ENCODE results near the gene ASIC3.

Gene ASIC3

DNA sequence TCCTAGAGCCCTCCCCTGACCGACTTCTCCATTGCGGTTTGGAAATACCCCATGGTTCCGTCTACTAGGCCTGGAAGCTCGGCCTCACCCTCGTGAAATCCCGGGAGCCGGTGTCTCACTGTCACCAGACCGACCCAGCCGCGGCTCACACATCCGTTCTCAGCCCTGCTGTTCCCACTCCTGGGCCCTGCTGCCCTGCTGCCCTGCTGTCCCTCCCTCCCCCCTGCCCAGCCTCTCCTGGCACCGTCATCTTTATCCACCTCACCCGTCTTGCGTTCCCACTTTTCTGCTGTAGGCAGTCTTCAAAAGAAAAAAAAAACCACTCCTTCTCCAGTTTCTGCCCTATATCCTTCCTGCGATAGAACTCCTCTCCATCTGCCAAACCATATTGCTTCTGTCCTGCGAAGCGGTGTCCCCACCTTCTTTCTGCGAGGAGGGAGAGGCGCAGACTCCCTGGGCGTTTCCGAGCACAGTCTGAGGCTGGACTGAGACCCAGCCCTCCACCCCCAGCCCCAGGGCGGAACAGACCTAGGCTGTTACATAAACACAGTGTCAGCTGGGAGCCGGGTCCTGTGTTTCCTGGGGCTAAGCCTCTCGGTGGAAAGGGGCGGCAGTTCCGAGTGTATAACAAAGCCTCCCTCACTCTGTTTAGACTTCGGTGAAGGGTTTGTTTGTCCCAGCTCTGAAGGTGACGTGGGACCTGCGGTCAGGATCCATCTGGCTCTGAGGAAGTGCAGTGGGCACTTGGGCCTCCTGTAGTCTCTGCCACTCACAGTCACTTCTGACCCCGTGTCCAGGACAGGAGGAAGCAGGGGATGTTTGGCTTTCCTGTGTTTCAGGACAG is 40.7 kb downstream of the ASIC3 start:
- no peak for DNase-seq

DNA sequence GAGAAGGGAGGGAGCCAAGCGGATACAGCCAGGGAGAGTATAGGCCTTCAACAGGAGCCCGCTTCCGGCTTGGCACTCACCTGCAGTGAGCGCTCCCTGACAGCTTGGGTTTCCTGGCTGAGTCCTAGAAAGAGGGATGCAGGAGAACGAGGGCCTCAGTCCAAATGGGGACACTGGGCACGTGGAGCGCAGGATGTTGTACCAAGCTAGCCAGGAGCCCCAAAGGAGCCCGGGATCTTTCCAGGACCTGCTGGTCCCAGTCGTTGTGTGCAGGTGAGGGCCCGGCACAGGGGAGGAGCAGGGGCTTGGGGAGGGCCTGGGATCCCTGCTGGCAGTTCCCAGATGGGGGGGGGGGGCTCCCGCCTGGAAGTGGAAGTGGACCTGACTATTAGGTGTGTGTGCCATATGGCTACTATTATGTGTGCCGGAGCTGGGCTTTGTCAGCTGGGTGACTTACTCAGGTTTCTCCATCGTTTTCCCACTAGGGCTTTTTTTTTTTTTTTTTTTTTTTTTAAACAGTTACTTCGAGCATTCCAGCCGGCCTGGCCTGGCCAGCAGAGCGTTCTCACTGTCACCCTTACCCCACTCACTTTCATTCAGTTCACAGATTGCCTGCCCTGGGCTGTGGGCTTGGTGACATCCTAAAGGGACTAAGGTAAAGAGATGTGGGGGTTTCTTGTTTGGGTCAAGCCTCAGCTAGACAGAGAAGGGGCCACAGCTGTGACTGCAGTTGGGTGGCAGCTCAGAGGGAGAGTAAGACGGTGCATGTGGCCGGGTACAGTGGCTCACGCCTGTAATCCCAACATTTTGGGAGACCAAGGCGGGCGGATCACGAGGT is 41.8 kb downstream of the ASIC3 start:
- DNase-seq = no peak

DNA sequence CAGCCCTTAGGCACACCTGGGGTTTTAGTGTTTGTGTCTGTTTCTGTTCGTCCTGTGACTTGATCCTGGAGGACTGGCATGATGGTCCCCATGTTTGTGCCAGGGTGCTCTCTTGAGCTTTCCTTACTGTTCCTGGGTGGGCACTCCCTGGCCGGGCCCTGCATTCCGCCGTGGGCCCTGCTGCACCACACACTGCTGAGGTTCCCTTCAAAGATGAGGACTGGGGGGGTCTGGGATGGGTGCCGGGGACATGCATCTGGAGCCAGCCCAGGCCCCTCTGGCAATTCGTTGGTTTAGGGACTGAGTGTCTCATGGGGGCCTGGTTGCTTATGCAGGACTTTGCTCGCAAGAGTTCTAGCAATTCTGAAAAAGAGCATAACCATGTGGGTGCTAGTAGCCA is 42.7 kb downstream of the ASIC3 start:
- DNase-seq = no peak

DNA sequence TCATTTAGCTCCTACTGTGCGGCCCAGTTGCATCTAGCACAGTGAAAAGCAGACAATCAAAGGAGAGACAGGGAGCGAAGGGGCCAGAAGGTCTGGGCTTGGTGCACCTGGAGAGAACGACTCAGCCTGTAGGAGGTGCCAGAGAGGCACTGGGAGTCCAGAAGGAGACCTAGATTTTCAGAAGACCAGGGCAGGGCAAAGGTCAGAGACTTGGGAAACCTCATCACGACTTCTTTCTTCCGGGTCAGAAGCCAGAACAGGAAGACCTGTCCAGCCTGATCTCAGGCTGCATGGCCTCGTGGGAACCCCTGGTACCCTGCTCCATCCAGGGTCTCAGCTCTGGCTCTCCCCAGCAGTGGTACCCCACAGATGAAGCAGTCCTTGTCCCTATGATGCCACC is 43.1 kb downstream of the ASIC3 start:
- DNase-seq = no peak

DNA sequence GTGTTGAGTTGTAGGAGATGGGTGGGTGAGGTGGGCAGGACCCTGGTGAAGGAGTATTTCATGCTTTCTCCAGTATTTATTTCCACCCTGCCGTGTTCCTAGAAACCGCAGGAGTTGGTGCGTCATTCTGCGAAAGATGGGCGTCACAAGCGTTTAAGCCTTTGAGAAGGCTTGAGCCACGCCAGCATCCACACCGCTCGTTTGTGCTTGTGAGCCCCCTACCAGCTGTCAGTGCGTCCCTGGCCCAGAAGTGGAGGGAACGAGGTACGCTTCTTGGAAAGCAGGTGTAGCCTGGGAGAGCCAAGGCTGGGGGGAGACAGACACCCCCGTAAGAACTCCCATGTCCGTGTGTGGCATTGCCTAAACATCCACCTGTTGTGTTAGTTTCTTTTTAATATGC is 43.7 kb downstream of the ASIC3 start:
- no peak for DNase-seq

DNA sequence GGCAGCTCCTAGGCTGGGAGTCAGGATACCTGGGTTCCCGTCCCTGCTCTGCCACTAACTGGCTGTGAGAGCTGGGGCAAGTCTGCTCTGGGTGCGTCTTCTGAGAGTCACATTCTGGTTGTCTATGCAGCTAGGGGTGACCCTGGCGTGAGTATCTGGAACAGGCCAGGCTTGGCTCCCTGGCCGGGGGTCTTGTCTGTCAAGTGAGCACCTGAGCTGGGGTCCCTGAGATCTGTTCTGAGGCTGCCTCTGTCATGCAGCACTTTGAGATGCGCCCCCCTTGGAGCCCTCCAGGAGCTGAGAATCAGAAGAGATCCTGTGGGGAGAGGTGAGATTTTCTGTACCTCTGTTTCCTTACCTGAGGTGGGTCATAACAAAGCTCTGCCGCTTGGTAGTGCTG is 45.4 kb downstream of the ASIC3 start:
- no peak for DNase-seq

DNA sequence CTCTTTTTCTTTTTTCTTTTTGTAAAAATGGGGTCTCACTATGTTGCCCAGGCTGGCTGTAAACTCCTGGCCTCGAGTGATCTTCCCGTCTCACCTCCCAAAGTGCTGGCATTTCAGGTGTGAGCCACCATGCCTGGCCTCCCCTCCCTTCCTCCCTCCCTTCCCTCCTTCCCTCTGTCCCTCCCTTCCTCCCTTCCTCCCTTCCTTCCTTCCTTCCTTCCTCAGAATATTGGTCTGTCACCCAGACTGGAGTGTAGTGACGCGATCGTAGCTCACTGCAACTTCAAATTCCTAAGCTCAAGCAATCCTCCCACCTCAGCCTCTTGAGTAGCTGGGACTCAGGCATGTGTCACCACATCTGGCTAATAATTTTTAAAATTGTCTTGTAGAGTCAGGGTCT is 46.3 kb downstream of the ASIC3 start:
- no peak for DNase-seq

DNA sequence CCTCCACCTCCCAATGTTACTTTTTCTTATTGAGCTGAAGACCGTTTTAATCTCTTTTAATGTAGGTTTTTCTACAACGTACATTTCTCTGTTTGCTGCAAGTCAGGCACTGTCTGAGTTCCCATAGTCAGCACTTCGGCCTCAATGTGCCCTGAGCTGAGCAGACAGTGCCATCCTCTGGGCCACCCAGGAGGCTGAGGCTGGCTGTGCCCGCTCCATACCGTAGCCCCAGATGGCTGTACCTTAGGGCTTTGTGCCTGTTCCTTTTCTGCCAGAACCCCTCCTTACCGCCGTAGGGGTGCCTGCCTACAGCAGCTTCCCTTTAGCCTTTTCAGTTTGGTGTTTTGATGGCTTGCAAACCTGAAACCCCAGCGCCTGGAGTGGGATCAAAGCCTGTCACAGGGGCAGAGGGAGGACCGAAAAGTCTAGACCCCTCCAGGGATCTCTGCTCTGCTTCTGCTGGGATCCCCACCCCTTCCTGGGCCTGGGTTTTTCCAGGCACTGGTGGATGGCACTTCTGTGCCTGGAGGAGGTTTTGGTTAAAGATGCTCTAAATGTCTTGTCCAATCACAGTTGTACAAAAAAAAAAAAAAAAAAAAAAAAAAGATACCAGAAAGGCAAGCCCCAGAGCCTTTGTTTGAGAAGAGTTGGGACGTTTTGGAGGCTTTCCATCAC is 46.9 kb downstream of the ASIC3 start:
- DNase-seq = no peak

DNA sequence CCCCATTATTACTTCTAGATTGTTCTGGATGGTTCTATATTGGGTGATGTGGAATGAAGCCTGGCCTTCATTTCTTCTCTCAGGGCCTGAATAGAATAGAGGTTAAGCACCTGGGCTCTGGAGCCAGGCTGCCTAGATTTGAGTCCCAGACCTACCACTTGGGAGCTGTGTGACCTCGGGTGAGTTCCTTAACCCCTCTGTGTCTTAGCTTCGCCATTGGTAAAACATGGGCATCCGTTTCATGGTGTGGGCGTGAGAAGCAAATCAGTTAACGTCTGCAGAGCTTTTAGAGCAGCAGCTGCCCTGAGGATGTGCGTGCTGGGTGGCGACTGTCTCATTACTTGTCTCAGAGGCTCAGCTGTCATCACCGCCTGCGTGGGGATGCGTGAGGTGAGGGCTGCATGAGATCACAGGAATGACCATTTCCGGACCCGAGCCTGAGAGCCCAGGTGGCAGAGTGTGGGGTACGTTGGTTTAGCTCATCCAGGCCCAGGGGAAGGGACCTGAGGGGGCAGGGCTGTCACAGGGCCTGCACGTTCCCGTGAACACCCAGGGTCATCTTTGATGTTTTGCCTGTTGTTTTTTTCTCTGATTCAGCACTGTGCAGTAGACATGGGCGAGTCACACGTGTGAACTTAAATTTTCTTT is 47.6 kb downstream of the ASIC3 start:
- DNase-seq = no peak

DNA sequence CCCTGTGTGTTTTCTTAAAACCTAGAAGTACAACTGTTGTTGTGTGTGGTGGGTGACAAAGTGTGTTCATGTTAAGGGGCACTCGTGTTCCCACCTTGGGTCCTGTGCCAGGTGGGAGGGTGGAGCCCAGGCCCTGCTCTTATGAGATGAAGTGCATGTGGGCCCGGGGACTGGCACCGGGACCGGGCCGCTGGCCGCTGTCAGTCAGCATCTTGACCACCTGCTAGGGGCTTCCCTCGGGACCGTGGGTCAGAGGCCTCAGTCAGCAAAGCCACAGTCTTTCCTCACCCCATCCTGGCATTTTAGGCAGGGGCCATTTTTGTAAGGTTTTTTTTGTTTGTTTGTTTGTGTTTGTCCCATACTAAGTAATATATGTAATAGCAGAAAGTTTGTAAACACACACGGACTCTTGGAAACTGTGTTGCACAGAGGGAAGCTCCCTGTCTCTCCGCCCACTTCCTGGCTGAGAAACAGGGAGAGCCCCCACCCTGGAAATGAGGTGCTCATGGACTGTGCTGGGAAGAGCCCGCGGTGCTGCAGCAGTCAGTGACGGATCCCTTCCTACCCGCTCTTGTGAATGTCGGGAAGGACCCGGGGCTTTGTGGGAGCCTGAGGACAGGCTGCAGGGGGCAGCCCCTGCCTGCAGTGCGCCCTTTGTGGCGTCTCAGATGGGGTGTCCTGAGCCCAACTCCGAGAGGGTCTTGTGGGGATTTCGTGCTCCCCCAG is 51.3 kb downstream of the ASIC3 start:
- DNase-seq = no peak

DNA sequence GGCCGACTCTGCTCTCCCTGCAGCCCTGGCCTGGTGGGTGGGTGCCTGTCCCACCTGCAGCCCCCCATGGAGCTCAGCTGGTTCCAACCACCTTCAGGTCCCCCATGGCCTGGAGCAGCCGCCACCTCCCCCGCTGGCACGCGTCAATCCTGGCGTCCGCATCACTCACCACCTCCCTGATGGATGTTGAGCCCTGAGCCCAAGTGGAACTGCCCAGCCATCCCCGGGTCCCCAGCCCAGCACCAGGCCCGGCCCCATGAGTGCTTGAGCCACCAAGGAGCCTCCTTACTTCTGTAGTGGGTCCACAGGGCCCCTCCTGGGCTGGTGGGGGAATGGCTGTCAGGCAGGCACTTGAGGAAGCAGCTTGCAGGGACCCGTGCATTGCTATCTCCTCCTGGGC is 52.6 kb downstream of the ASIC3 start:
- no peak for DNase-seq

DNA sequence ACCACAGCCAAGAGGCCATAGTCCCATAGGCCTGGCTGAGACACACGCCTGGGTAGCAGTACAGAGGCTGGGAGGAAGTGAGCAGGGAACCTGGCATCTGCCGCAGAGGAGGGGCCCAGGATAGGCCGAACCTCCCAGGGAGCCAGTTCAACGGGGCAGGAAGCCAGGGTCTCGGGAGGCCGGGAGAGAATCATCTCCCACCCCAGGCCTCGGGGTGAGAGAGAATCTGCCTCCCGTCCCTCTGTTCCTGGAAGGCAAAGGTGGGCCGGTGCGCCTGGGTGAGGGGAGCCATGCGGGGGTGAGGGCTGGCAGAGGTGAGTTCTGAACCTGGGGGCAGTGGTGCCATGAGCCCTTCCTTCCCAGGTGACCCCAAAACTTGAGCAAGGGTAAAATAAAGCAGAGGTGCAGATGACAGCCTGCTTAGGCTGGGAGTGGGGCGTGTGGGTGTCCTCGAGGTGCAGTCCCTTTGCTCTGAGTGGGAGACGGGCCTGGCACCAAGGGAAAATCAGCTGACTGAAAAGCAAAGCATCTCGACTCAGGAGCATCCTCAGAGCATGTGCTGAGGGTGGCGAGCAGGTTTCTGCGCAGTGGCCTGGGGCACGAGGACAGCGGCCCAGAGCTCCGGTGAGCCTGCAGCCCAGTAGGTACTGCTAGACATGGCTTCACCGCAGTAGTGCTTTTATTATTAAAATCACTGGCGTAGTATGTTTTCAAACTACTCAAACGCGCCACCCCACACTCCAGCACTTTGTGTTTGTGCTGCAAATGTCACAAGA is 53.5 kb downstream of the ASIC3 start:
- DNase-seq = no peak

Data from activated CD4-positive, CD25-positive, alpha-beta regulatory T cell treated with anti-CD3 and anti-CD28 coated beads, Interleukin-2, amount 50 U/mL, for 72 hours (primary cell).